ENCODE data around the gene S100A4.
"Not testable (repeated sequence)": the region's sequence is repeated elsewhere in the genome, so short reads cannot be mapped to it uniquely, and the experiment has no call there.

Gene S100A4

GRCh38 chr1:153532181-153532580, 13.4 kb downstream of the S100A4 start:
- DNase-seq, result no peak

GRCh38 chr1:153531638-153532037, 14.0 kb downstream of the S100A4 start:
- no peak for DNase-seq

- no peak for DNase-seq
Observed at GRCh38 chr1:153527683-153528040, 17.9 kb downstream of the S100A4 start.

GRCh38 chr1:153527023-153527682, 18.5 kb downstream of the S100A4 start:
- DNase-seq, result no peak

- DNase-seq, result no peak
Observed at GRCh38 chr1:153526132-153526543, 19.5 kb downstream of the S100A4 start.

- DNase-seq, result no peak
Observed at GRCh38 chr1:153525088-153525728, 20.4 kb downstream of the S100A4 start.

- not testable (repeated sequence) for DNase-seq
Observed at GRCh38 chr1:153522353-153523048, 23.1 kb downstream of the S100A4 start.

GRCh38 chr1:153521808-153522207, 23.8 kb downstream of the S100A4 start:
- DNase-seq, result not testable (repeated sequence)

GRCh38 chr1:153520818-153521476, 24.7 kb downstream of the S100A4 start:
- DNase-seq, result no peak

GRCh38 chr1:153520137-153520691, 25.4 kb downstream of the S100A4 start:
- not testable (repeated sequence) for DNase-seq

- DNase-seq, result no peak
Observed at GRCh38 chr1:153519242-153519641, 26.4 kb downstream of the S100A4 start.

- DNase-seq, result no peak
Observed at GRCh38 chr1:153515504-153516394, 29.9 kb downstream of the S100A4 start.

- no peak for DNase-seq
Observed at GRCh38 chr1:153513666-153514065, 31.9 kb downstream of the S100A4 start.

- DNase-seq, result no peak
Observed at GRCh38 chr1:153513023-153513422, 32.6 kb downstream of the S100A4 start.

- no peak for DNase-seq
Observed at GRCh38 chr1:153510984-153511410, 34.6 kb downstream of the S100A4 start.

- no peak for DNase-seq
Observed at GRCh38 chr1:153509729-153510354, 35.8 kb downstream of the S100A4 start.

GRCh38 chr1:153509036-153509435, 36.6 kb downstream of the S100A4 start:
- no peak for DNase-seq

- DNase-seq, result no peak
Observed at GRCh38 chr1:153507926-153508583, 37.6 kb downstream of the S100A4 start.

GRCh38 chr1:153506831-153507413, 38.7 kb downstream of the S100A4 start:
- no peak for DNase-seq

- no peak for DNase-seq
Observed at GRCh38 chr1:153506386-153506785, 39.2 kb downstream of the S100A4 start.

- no peak for DNase-seq
Observed at GRCh38 chr1:153505576-153505975, 40.0 kb downstream of the S100A4 start.
